Regular cardiac myocyte (primary cell): ENCODE data around the gene PCDH11Y. TPM values are rescaled to one million over a fixed set of nuclear protein-coding genes. Genes with fewer than 3 reads are reported as not detected.

ENCODE experiments used
- total RNA-seq: library from RNA; depleted of rRNA; stranded (reverse); fragments of >200 nt; gene quantifications from 2 replicates; pipeline ENCODE4 v1.2.3, GENCODE V29; 2014

PCDH11Y gene
- not detected in 2 replicates for total RNA-seq

GRCh38 chrY:5000057-5000456 lies at the start of gene PCDH11Y:
Gene PCDH11Y (plus strand): TSS chrY:5000296. CDS start chrY:5057100, 56,804 bp downstream.

